Caco-2 (cell line): ENCODE data around the gene EPB41. TPM values are rescaled to one million over a fixed set of nuclear protein-coding genes. Genes with fewer than 3 reads are reported as not detected.

ENCODE experiments used
- BruUV-seq: library from RNA; stranded (reverse); fragments of 400-500 nt; replicated peaks from 2 replicates; lab custom pipeline; 2021; lab: Mats Ljungman, UMichigan
- CTCF ChIA-PET: fragments of 300-600 bp; sonication (Branson Sonifier 250); formaldehyde crosslinking; loops from one replicate; lab custom pipeline; 2022; ENCODE audit warnings: antibody characterized with exemption; lab: Charles Lee
- POLR2A ChIA-PET: fragments of 300-600 bp; sonication (Branson Sonifier 250); formaldehyde crosslinking; loops from one replicate; lab custom pipeline; 2022; ENCODE audit warnings: antibody characterized with exemption; lab: Charles Lee
- DNase-seq, 2 experiments: peaks; one replicate each; pipeline versions ENCODE4 v3.0.0 to v3.0.0-alpha.2; 2020 to 2022
- H3K27me3 ChIP-seq: replicated peaks from 2 replicates; pipeline ENCODE4 v1.6.0; 2011; ENCODE audit warnings: low read length; ENCODE audit not compliant: control insufficient read depth, insufficient read depth
- H3K36me3 ChIP-seq: 2 replicates; pipeline ENCODE4 v1.5.1; 2011; ENCODE audit warnings: low read length; ENCODE audit not compliant: control insufficient read depth, insufficient read depth
- H3K4me1 ChIP-seq: fragments of 250-450 bp; sonication (Bioruptor Pico); 2 replicates; pipeline ENCODE4 v1.5.1; 2020; ENCODE audit warnings: mild to moderate bottlenecking
- H3K4me3 ChIP-seq: 2 replicates; pipeline ENCODE4 v1.5.1; 2011; ENCODE audit warnings: low read depth, mild to moderate bottlenecking, control low read depth, low read length
- H3K9me3 ChIP-seq: fragments of 250-450 bp; sonication (Bioruptor Pico); 2 replicates; pipeline ENCODE4 v1.5.1; 2020; ENCODE audit warnings: mild to moderate bottlenecking, moderate library complexity
- H3K27ac Mint-ChIP-seq: one replicate; pipeline ENCODE4 v1.8.0; 2022; ENCODE audit warnings: mixed read lengths; ENCODE audit not compliant: unreplicated experiment
- H3K27me3 Mint-ChIP-seq: one replicate; pipeline ENCODE4 v1.8.0; 2022; ENCODE audit warnings: mixed read lengths; ENCODE audit not compliant: insufficient read depth, unreplicated experiment
- H3K36me3 Mint-ChIP-seq: one replicate; pipeline ENCODE4 v1.8.0; 2022; ENCODE audit warnings: mild to moderate bottlenecking, mixed read lengths; ENCODE audit not compliant: insufficient read depth, unreplicated experiment
- H3K4me1 Mint-ChIP-seq: one replicate; pipeline ENCODE4 v1.8.0; 2022; ENCODE audit warnings: low read depth, mixed read lengths; ENCODE audit not compliant: unreplicated experiment
- H3K4me3 Mint-ChIP-seq: one replicate; pipeline ENCODE4 v1.8.0; 2022; ENCODE audit warnings: mild to moderate bottlenecking, moderate library complexity, mixed read lengths; ENCODE audit not compliant: unreplicated experiment
- H3K9me3 Mint-ChIP-seq: one replicate; pipeline ENCODE4 v1.8.0; 2022; ENCODE audit warnings: mixed read lengths; ENCODE audit not compliant: unreplicated experiment
- intact Hi-C: fragments of 100-400 bp; cut with micrococcal nuclease; formaldehyde crosslinking; loops from one replicate; pipeline ENCODE4 v1.10.0; 2022; ENCODE audit not compliant: unreplicated experiment
- total RNA-seq: library from RNA; stranded (reverse); gene quantifications from 2 replicates; pipeline ENCODE4 v1.2.3, GENCODE V29; 2022
- TF ChIP-seq, protein P1 (sequence below), 2 experiments: fragments of 200-600 bp in 1 of 2; IDR thresholded peaks; 1 replicate in 1 of 2; 2 replicates in 1 of 2; pipeline versions ENCODE4 v1.5.1 to v1.8.0; 2011 to 2022; ENCODE audit warnings: antibody characterized with exemption in 1 of 2, control low read depth in 1 of 2, inconsistent platforms in 1 of 2, low read depth in 1 of 2, low read length in 1 of 2, mild to moderate bottlenecking in 1 of 2, moderate library complexity in 1 of 2; ENCODE audit not compliant: insufficient read depth in 1 of 2, severe bottlenecking in 1 of 2, unreplicated experiment in 1 of 2

EPB41 gene
- total RNA-seq, 1 experiment from 2014 or later = 29.5 TPM

DNA sequence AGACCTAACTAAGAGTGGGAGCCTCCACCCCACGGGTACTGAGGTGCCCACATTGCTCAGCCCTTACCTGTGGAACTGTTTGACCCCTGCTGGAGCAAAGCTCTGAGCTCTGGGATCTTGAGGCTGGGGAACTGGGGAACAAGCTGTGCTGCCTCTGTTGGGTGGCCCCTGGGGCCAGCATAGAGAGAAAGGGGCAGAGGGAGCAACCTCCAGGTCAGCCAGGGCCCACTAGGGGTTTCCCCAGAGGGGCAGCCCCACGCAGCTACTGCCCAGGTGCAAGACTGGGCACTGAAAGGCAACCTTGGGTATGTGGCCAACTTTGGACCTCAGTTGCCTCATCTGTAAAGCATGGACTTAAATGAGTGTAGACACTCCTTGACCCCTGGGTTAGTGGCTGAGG lies 23.5 kb upstream of the EPB41 start:
- intact Hi-C loops = no loop called here
- H3K36me3 Mint-ChIP-seq = peaks cover 8% of the 10 kb centered on the region
- ChIA-PET POLR2A (interaction anchor here (0.6 kb wide), 1 partner anchor 154 kb away, joined by 4 read pairs; the partner anchor contains the start of gene YTHDF2), CTCF (interaction anchor here (0.6 kb wide), 1 partner anchor 81 kb away, joined by 3 read pairs; no protein-coding TSS in a partner anchor)
- no peaks in the 10 kb centered on the region; the same call in 1 of the 2 replicates for H3K36me3 ChIP-seq
- no peaks in the 10 kb centered on the region for H3K27me3 Mint-ChIP-seq
- no peak overlapping the region for H3K4me3 Mint-ChIP-seq
- H3K27ac Mint-ChIP-seq = no peak overlapping the region
- no peaks in the 10 kb centered on the region for H3K9me3 ChIP-seq
- no peak for DNase-seq
- H3K4me3 ChIP-seq = no peak overlapping the region
- BruUV-seq = no TSS peak
- H3K4me1 Mint-ChIP-seq = peaks cover 6% of the 10 kb centered on the region
- H3K9me3 Mint-ChIP-seq = no peaks in the 10 kb centered on the region
- H3K27me3 ChIP-seq = no peaks in the 10 kb centered on the region
- TF ChIP-seq, protein P1, sequence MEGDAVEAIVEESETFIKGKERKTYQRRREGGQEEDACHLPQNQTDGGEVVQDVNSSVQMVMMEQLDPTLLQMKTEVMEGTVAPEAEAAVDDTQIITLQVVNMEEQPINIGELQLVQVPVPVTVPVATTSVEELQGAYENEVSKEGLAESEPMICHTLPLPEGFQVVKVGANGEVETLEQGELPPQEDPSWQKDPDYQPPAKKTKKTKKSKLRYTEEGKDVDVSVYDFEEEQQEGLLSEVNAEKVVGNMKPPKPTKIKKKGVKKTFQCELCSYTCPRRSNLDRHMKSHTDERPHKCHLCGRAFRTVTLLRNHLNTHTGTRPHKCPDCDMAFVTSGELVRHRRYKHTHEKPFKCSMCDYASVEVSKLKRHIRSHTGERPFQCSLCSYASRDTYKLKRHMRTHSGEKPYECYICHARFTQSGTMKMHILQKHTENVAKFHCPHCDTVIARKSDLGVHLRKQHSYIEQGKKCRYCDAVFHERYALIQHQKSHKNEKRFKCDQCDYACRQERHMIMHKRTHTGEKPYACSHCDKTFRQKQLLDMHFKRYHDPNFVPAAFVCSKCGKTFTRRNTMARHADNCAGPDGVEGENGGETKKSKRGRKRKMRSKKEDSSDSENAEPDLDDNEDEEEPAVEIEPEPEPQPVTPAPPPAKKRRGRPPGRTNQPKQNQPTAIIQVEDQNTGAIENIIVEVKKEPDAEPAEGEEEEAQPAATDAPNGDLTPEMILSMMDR (IDR thresholded peaks at IDR 0.05; ENCODE audit: insufficient read depth in 1 of 2, low read depth in 1 of 2, low read length in 1 of 2, severe bottlenecking in 1 of 2, unreplicated experiment in 1 of 2) = no peak
- peaks cover 7% of the 10 kb centered on the region; the same call in 1 of the 2 replicates for H3K4me1 ChIP-seq

DNA sequence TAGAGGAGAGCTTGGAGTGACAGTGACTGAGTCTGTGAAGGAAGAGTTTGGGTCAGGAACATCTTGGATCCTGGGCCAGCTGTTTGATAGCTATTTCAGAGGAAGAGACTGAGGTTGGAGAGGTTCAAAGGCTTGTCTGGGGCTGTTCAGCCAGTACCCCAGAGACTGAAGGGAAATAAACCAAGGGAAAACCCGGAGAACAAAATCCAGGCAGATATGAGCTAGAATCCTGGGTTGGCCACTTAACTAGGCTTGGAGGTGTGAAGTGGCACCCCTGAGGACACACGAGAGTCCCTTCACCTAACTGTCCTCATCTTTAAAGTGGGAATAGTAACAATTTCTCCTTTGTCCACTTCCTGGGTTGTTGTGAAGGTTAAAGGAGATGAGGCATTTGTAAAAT lies 23.1 kb upstream of the EPB41 start:
- Histone ChIP-seq H3K27me3 (no peaks in the 10 kb centered on the region), H3K9me3 (no peaks in the 10 kb centered on the region), H3K4me3 (no peak overlapping the region), H3K36me3 (no peaks in the 10 kb centered on the region; the same call in 1 of the 2 replicates), H3K4me1 (peaks cover 4% of the 10 kb centered on the region; the same call in 1 of the 2 replicates)
- Mint-ChIP-seq H3K9me3 (no peaks in the 10 kb centered on the region), H3K4me3 (no peak overlapping the region), H3K27ac (no peak overlapping the region), H3K36me3 (peaks cover 8% of the 10 kb centered on the region), H3K4me1 (peaks cover 2% of the 10 kb centered on the region), H3K27me3 (no peaks in the 10 kb centered on the region)
- ChIA-PET CTCF (interaction anchor here (0.6 kb wide), 1 partner anchor 81 kb away, joined by 3 read pairs; no protein-coding TSS in a partner anchor), POLR2A (interaction anchor here (0.6 kb wide), 1 partner anchor 154 kb away, joined by 4 read pairs; the partner anchor contains the start of gene YTHDF2)
- no TSS peak for BruUV-seq
- intact Hi-C loops = no loop called here
- TF ChIP-seq, protein P1 (IDR thresholded peaks at IDR 0.05; ENCODE audit: insufficient read depth in 1 of 2, low read depth in 1 of 2, low read length in 1 of 2, severe bottlenecking in 1 of 2, unreplicated experiment in 1 of 2) = no peak
- no peak for DNase-seq

DNA sequence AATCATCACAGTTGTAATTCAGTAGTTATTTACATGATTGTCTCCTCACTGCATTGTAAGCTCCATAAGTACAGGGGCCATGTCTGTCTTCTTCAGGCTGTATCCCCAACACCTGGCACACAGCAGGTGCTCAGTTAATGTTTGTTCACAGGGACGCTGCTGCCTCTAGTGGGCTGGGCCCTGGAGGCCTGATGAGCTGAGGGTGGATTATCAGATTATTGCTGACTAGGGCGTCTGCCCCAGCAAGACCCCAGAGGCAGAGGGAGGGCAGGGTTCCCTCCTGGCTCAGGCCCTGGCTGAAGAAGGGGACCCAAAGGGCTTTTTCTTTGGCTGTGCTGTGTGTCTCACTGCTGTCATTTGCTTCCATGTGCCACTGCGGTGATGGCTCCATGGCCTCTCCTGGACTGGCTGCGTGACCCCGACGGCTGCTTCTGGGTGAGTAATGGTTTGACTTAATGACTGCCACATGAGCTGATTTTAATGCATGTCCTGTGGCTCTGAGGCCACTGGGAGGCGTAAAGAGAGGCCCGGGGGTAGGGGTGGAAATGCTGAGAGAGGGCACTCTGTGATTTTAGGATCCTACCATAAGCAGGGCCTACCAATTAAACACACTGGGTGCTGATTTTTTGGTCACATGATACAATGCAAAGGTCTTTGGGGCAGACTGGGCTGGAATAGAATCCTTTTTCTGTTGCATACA lies 20.8 kb upstream of the EPB41 start:
- H3K9me3 ChIP-seq = no peaks in the 10 kb centered on the region
- POLR2A ChIA-PET = no interaction called here

More for the DNA sequence above, 20.8 kb upstream of the EPB41 start:
- H3K9me3 Mint-ChIP-seq = no peaks in the 10 kb centered on the region
- CTCF ChIA-PET = interaction anchor here (0.6 to 1.0 kb wide), 4 partner anchors 12 to 309 kb away, joined by 3 to 5 read pairs (median 3); no protein-coding TSS in a partner anchor
- BruUV-seq = no TSS peak
- no peak overlapping the region for H3K4me3 Mint-ChIP-seq
- TF ChIP-seq, protein P1 (IDR thresholded peaks at IDR 0.05; ENCODE audit: insufficient read depth in 1 of 2, low read depth in 1 of 2, low read length in 1 of 2, severe bottlenecking in 1 of 2, unreplicated experiment in 1 of 2) = no peak
- H3K4me1 Mint-ChIP-seq = no peaks in the 10 kb centered on the region
- no peaks in the 10 kb centered on the region for H3K27me3 ChIP-seq
- no peaks in the 10 kb centered on the region; the same call in 1 of the 2 replicates for H3K36me3 ChIP-seq
- H3K36me3 Mint-ChIP-seq = peaks cover 5% of the 10 kb centered on the region
- no peak for DNase-seq
- no peak overlapping the region for H3K27ac Mint-ChIP-seq
- no peaks in the 10 kb centered on the region for H3K4me1 ChIP-seq
- H3K27me3 Mint-ChIP-seq = no peaks in the 10 kb centered on the region
- H3K4me3 ChIP-seq = no peak overlapping the region
- intact Hi-C loops = no loop called here
